ENCODE data around the gene PPP1R7. TPM values are rescaled to one million over a fixed set of nuclear protein-coding genes. Genes with fewer than 3 reads are reported as not detected.

The PPP1R7 gene
- 39.4 and 48.0 TPM in 2 replicates for total RNA-seq

GRCh38 chr2:241149925-241150659, at the start of gene PPP1R7:
TSS of gene PPP1R7 (plus strand) at chr2:241150467. CDS start at chr2:241150496, 29 bp downstream.

GRCh38 chr2:241102239-241102803, 47.9 kb upstream of the PPP1R7 start, which contains the start of gene MTERF4:
TSS of gene MTERF4 (minus strand) at chr2:241102287. CDS start at chr2:241102273, 14 bp downstream.

GRCh38 chr2:241148891-241149674, 1.2 kb upstream of the PPP1R7 start, which contains the start of gene PASK:
TSS of gene PASK (minus strand) at chr2:241149472. CDS start at chr2:241143032, 6,440 bp downstream.

GRCh38 chr2:241188361-241189092, 38.3 kb downstream of the PPP1R7 start, which contains the start of gene ANO7:
TSS of gene ANO7 (plus strand) at chr2:241188677. CDS start at chr2:241190064, 1,387 bp downstream.

Small RNA genes within 50 kb of the gene (small RNA-seq; reads per million reads assigned to genes)
- not detected for gene AC005237.2

Other genes with a start within 250 kb of the PPP1R7 start
- gene CROCC2, start 244.1 kb upstream of the PPP1R7 start, total RNA-seq: 0.49 and 0.81 TPM in 2 replicates
- 104 and 209 TPM in 2 replicates for gene SNED1, start 151.8 kb upstream of the PPP1R7 start, total RNA-seq
- gene MTERF4, start 48.2 kb upstream of the PPP1R7 start, total RNA-seq: 29.0 and 37.2 TPM in 2 replicates
- gene PASK, start 995 bp upstream of the PPP1R7 start, total RNA-seq: 1.5 and 91.1 TPM in 2 replicates
- gene ANO7, start 38.2 kb downstream of the PPP1R7 start, total RNA-seq: 0.12 and 0.49 TPM in 2 replicates
- 1,152 and 1,275 TPM in 2 replicates for gene HDLBP, start 165.2 kb downstream of the PPP1R7 start, total RNA-seq
- gene SEPTIN2, start 165.5 kb downstream of the PPP1R7 start, total RNA-seq: 448 and 479 TPM in 2 replicates
- 70.1 and 123 TPM in 2 replicates for gene FARP2, start 205.8 kb downstream of the PPP1R7 start, total RNA-seq

Data from hair follicle dermal papilla cell (primary cell).